ENCODE data around the gene SPATA25.

Gene SPATA25

DNA sequence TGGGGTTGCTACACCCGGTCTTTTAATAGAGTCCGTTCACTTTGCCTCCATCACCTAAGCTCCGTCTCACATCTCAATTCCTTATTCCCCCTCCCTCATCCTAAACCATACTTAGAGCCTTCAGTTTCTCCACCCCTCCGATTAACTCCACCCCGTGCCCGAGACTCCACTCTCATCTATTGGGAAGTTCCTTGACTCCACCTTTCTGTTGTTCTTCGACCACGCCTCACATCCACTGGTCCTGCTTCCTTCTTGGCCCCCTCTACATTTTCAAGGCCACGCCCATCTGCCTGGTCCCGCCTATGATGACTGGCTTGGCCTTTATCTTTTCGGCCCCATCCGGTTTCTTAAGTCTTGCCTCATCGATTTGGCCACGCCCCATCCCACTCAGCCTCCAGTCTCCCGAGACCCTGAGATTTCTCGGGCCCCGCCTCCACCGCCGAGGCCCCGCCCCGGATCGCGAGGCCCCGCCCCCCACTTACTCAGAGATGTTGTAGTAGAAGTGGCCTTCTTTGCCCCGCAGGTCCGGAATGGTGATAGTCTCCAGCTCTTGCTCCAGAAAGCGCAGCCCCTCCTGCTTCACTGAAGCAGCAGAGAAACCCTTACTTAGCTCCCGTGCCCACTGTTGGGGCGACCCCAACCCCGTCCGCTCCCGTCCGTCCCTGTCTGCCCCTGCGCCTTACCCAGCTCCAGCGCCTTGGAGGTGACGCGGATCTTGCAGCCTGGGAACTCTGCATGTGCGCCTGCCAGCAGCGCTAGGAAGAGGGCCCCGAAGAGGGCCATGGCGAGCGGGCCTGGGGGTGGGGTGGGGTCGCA lies 23.5 kb upstream of the SPATA25 start:
- peak overlapping the region; percentile 98 for H3K14ac ChIP-seq (ENCODE audit: low read length)
- H3K4ac ChIP-seq (ENCODE audit: low read length), result no peak overlapping the region
- H3K18ac ChIP-seq (ENCODE audit: low read length), result peak overlapping the region; percentile 86
- WGBS, 2 donors (ENCODE audit: extremely low coverage in 2 of 2, insufficient read length in 2 of 2, insufficient replicate concordance in 1 of 2), result 100% methylated on average over 1 of the region's 43 CpGs; no CpG with 5 or more reads in 1 of the 2 donors
- H2BK5ac ChIP-seq (ENCODE audit: low read length), result peak overlapping the region; percentile 68
- peak overlapping the region; percentile 98 for H3K23ac ChIP-seq (ENCODE audit: low read depth, low read length, poor library complexity)
- peaks cover 6 to 12% of the 10 kb centered on the region in 2 donors for H3K4me1 ChIP-seq (ENCODE audit: control insufficient read depth in 2 of 2, insufficient read depth in 1 of 2, low read depth in 1 of 2, low read length in 2 of 2)
- H2AFZ ChIP-seq (ENCODE audit: low read length), result peak overlapping the region; percentile 92
- H3K36me3 ChIP-seq (replicated peaks in 1 of 2; ENCODE audit: control insufficient read depth in 2 of 2, insufficient read depth in 2 of 2, low read length in 2 of 2), result peaks cover 22 to 42% of the 10 kb centered on the region in 2 donors
- H2BK15ac ChIP-seq (ENCODE audit: low read length), result peak overlapping the region; percentile 62
- no peaks in the 10 kb centered on the region for H3K79me1 ChIP-seq (ENCODE audit: low read depth, low read length)
- peak overlapping the region; percentile 94 for H3K27ac ChIP-seq (replicated peaks; ENCODE audit: low read length)
- H2AK5ac ChIP-seq (ENCODE audit: low read depth, low read length), result peak overlapping the region; percentile 97
- H3K27me3 ChIP-seq (ENCODE audit: control insufficient read depth in 3 of 3, insufficient read depth in 3 of 3, low read depth in 1 of 3, low read length in 3 of 3), result no peaks in the 10 kb centered on the region
- H3K9me3 ChIP-seq (replicated peaks in 1 of 2; ENCODE audit: control insufficient read depth in 2 of 2, insufficient read depth in 1 of 2, low read depth in 1 of 2, low read length in 2 of 2), result no peaks in the 10 kb centered on the region
- peak overlapping the region; percentile 54 to 85 for H3K4me3 ChIP-seq (ENCODE audit: low read length in 2 of 2)
- peak overlapping the region; percentile 56 for H4K8ac ChIP-seq (ENCODE audit: low read depth, low read length)
- no peak overlapping the region for H4K91ac ChIP-seq (ENCODE audit: low read depth, low read length, poor library complexity)
- H2BK120ac ChIP-seq (ENCODE audit: low read depth, low read length), result peak overlapping the region; percentile 35
- DNase-seq (ENCODE audit: low spot score), result peak; percentile 99
- peak overlapping the region; percentile 96 for H3K9ac ChIP-seq (ENCODE audit: low read depth, low read length, poor library complexity)
- H2BK12ac ChIP-seq (ENCODE audit: low read length), result no peak overlapping the region
- H3K4me2 ChIP-seq (ENCODE audit: insufficient read depth, low read length, poor library complexity, severe bottlenecking), result peak overlapping the region; percentile 90

DNA sequence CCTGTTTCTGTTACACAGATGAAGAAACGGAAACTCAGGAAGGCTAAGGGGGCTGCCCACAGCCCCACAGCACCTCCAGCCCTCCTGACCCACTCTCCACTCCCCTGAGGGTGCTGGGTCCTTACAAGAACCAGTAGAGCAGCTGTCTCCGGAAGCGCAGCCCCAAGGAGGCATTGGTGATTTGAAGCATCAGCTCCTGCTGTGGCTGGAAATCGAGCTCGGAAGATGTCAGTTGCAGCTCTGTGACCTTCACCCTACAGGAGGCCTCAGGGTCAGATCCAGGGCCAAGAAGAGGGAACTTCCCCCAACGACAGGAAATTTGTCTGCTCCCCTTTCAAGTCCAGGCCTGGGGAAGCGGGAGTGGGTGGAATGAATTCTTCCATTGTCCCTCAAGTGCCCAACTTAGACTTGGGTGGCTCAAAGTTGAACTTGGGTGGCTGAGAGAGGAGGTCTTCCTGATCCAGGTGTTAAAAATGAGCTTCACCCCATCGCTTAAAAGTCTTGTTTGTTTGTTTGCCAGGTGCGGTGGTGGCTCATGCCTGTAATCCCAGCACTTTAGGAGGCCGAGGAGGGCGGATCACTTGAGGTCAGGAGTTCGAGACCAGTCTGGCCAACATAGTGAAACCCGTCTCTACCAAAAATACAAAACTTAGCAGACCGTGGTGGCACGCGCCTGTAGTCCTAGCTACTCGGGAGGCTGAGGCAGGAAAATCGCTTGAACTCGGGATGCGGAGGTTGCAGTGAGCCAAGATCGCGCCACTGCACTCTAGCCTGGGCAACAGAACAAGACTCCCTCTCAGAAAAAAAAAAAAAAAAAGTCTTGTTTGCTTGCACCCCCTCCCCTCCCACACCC lies 22.6 kb upstream of the SPATA25 start:
- peak overlapping the region; percentile 31 for H2AFZ ChIP-seq (ENCODE audit: low read length)
- H3K27ac ChIP-seq (replicated peaks; ENCODE audit: low read length), result no peak overlapping the region
- WGBS, 2 donors (ENCODE audit: extremely low coverage in 2 of 2, insufficient read length in 2 of 2, insufficient replicate concordance in 1 of 2), result no CpG with 5 or more reads among the region's 22 CpGs
- DNase-seq (ENCODE audit: low spot score), result no peak
- no peaks in the 10 kb centered on the region for H3K79me1 ChIP-seq (ENCODE audit: low read depth, low read length)
- no peak overlapping the region for H3K23ac ChIP-seq (ENCODE audit: low read depth, low read length, poor library complexity)
- H3K4me3 ChIP-seq (ENCODE audit: low read length in 2 of 2), result peak overlapping the region in 1 of 2 donors; percentile 27
- H2BK120ac ChIP-seq (ENCODE audit: low read depth, low read length), result no peak overlapping the region
- H3K4ac ChIP-seq (ENCODE audit: low read length), result no peak overlapping the region
- peaks cover 24 to 50% of the 10 kb centered on the region in 2 donors for H3K36me3 ChIP-seq (replicated peaks in 1 of 2; ENCODE audit: control insufficient read depth in 2 of 2, insufficient read depth in 2 of 2, low read length in 2 of 2)
- no peak overlapping the region for H2BK12ac ChIP-seq (ENCODE audit: low read length)
- no peak overlapping the region for H3K18ac ChIP-seq (ENCODE audit: low read length)
- H3K9me3 ChIP-seq (replicated peaks in 1 of 2; ENCODE audit: control insufficient read depth in 2 of 2, insufficient read depth in 1 of 2, low read depth in 1 of 2, low read length in 2 of 2), result no peaks in the 10 kb centered on the region
- no peak overlapping the region for H2BK5ac ChIP-seq (ENCODE audit: low read length)
- no peak overlapping the region for H3K9ac ChIP-seq (ENCODE audit: low read depth, low read length, poor library complexity)
- no peak overlapping the region for H2AK5ac ChIP-seq (ENCODE audit: low read depth, low read length)
- no peak overlapping the region for H2BK15ac ChIP-seq (ENCODE audit: low read length)
- H3K27me3 ChIP-seq (ENCODE audit: control insufficient read depth in 3 of 3, insufficient read depth in 3 of 3, low read depth in 1 of 3, low read length in 3 of 3), result no peaks in the 10 kb centered on the region
- H4K91ac ChIP-seq (ENCODE audit: low read depth, low read length, poor library complexity), result no peak overlapping the region
- H4K8ac ChIP-seq (ENCODE audit: low read depth, low read length), result no peak overlapping the region
- no peak overlapping the region for H3K14ac ChIP-seq (ENCODE audit: low read length)
- peak overlapping the region; percentile 48 for H3K4me2 ChIP-seq (ENCODE audit: insufficient read depth, low read length, poor library complexity, severe bottlenecking)
- H3K4me1 ChIP-seq (ENCODE audit: control insufficient read depth in 2 of 2, insufficient read depth in 1 of 2, low read depth in 1 of 2, low read length in 2 of 2), result peaks cover 6 to 12% of the 10 kb centered on the region in 2 donors

DNA sequence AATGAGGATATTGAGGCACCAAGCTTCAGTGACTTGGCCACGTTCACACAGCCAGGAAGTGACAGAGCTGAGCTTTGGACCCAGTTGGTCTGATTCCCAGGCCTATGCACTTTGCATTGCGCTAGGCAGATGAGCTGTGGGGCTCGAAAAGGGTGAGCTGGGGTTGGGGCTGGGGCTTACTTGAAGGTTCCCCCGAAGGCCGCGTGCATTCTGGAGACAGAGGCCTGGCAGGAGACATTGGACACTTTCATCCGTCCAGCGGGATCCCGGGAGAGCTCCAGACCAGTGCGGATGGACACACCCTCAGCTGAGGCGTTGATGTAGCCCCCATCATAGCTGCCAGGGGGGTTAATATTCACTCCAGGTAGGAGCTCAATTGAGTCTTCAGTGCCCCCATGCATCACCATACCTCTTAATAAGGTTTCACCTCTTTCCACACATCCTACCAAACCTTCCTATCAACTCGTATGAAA lies 21.9 kb upstream of the SPATA25 start:
- no peaks in the 10 kb centered on the region for H3K79me1 ChIP-seq (ENCODE audit: low read depth, low read length)
- H3K4me2 ChIP-seq (ENCODE audit: insufficient read depth, low read length, poor library complexity, severe bottlenecking), result no peak overlapping the region
- no peak overlapping the region for H2AFZ ChIP-seq (ENCODE audit: low read length)
- no peak for DNase-seq (ENCODE audit: low spot score)
- no peak overlapping the region for H2BK120ac ChIP-seq (ENCODE audit: low read depth, low read length)
- H4K8ac ChIP-seq (ENCODE audit: low read depth, low read length), result no peak overlapping the region
- peaks cover 30 to 57% of the 10 kb centered on the region in 2 donors for H3K36me3 ChIP-seq (replicated peaks in 1 of 2; ENCODE audit: control insufficient read depth in 2 of 2, insufficient read depth in 2 of 2, low read length in 2 of 2)
- no peak overlapping the region for H4K91ac ChIP-seq (ENCODE audit: low read depth, low read length, poor library complexity)
- no peak overlapping the region for H2BK15ac ChIP-seq (ENCODE audit: low read length)
- no peak overlapping the region for H3K27ac ChIP-seq (replicated peaks; ENCODE audit: low read length)
- no peak overlapping the region for H3K4me3 ChIP-seq (ENCODE audit: low read length in 2 of 2)
- no peak overlapping the region for H2BK12ac ChIP-seq (ENCODE audit: low read length)
- no peak overlapping the region for H2BK5ac ChIP-seq (ENCODE audit: low read length)
- H3K4me1 ChIP-seq (ENCODE audit: control insufficient read depth in 2 of 2, insufficient read depth in 1 of 2, low read depth in 1 of 2, low read length in 2 of 2), result peaks cover 6 to 12% of the 10 kb centered on the region in 2 donors
- no peak overlapping the region for H3K18ac ChIP-seq (ENCODE audit: low read length)
- no peak overlapping the region for H3K4ac ChIP-seq (ENCODE audit: low read length)
- H3K9ac ChIP-seq (ENCODE audit: low read depth, low read length, poor library complexity), result no peak overlapping the region
- H3K14ac ChIP-seq (ENCODE audit: low read length), result no peak overlapping the region
- no peaks in the 10 kb centered on the region for H3K27me3 ChIP-seq (ENCODE audit: control insufficient read depth in 3 of 3, insufficient read depth in 3 of 3, low read depth in 1 of 3, low read length in 3 of 3)
- no CpG with 5 or more reads among the region's 12 CpGs for WGBS, 2 donors (ENCODE audit: extremely low coverage in 2 of 2, insufficient read length in 2 of 2, insufficient replicate concordance in 1 of 2)
- no peaks in the 10 kb centered on the region for H3K9me3 ChIP-seq (replicated peaks in 1 of 2; ENCODE audit: control insufficient read depth in 2 of 2, insufficient read depth in 1 of 2, low read depth in 1 of 2, low read length in 2 of 2)
- H2AK5ac ChIP-seq (ENCODE audit: low read depth, low read length), result no peak overlapping the region
- no peak overlapping the region for H3K23ac ChIP-seq (ENCODE audit: low read depth, low read length, poor library complexity)

DNA sequence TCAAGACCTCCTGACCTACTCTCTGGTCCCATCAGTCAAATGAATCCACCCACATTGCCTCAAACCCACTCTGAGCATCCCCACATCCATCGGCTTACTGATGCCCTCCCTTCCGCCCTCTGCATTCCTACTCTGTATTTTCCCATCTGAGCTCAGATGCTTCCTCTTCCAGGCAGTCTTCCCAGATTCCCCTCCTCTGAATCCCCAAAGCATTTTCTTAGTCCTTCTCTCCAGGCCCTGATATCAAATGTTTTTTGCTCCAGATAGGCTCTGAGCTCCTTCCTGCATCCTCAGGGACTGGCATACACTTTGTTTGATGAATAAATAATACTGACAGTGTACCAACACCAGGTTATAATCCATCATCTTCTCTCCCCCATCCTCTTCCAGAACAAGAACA lies 20.7 kb upstream of the SPATA25 start:
- H3K27ac ChIP-seq (replicated peaks; ENCODE audit: low read length), result no peak overlapping the region
- no peaks in the 10 kb centered on the region for H3K27me3 ChIP-seq (ENCODE audit: control insufficient read depth in 3 of 3, insufficient read depth in 3 of 3, low read depth in 1 of 3, low read length in 3 of 3)
- no peak overlapping the region for H3K4ac ChIP-seq (ENCODE audit: low read length)
- H3K23ac ChIP-seq (ENCODE audit: low read depth, low read length, poor library complexity), result no peak overlapping the region
- WGBS, 2 donors (ENCODE audit: extremely low coverage in 2 of 2, insufficient read length in 2 of 2, insufficient replicate concordance in 1 of 2), result no CpG with 5 or more reads among the region's 2 CpGs
- H2AK5ac ChIP-seq (ENCODE audit: low read depth, low read length), result no peak overlapping the region
- peaks cover 6 to 12% of the 10 kb centered on the region in 2 donors for H3K4me1 ChIP-seq (ENCODE audit: control insufficient read depth in 2 of 2, insufficient read depth in 1 of 2, low read depth in 1 of 2, low read length in 2 of 2)
- H3K4me3 ChIP-seq (ENCODE audit: low read length in 2 of 2), result no peak overlapping the region
- H3K36me3 ChIP-seq (replicated peaks in 1 of 2; ENCODE audit: control insufficient read depth in 2 of 2, insufficient read depth in 2 of 2, low read length in 2 of 2), result peaks cover 30 to 70% of the 10 kb centered on the region in 2 donors
- no peak overlapping the region for H3K4me2 ChIP-seq (ENCODE audit: insufficient read depth, low read length, poor library complexity, severe bottlenecking)
- no peak overlapping the region for H3K14ac ChIP-seq (ENCODE audit: low read length)
- no peaks in the 10 kb centered on the region for H3K79me1 ChIP-seq (ENCODE audit: low read depth, low read length)
- no peak for DNase-seq (ENCODE audit: low spot score)
- H3K9ac ChIP-seq (ENCODE audit: low read depth, low read length, poor library complexity), result no peak overlapping the region
- H3K9me3 ChIP-seq (replicated peaks in 1 of 2; ENCODE audit: control insufficient read depth in 2 of 2, insufficient read depth in 1 of 2, low read depth in 1 of 2, low read length in 2 of 2), result no peaks in the 10 kb centered on the region
- no peak overlapping the region for H2BK15ac ChIP-seq (ENCODE audit: low read length)
- H3K18ac ChIP-seq (ENCODE audit: low read length), result no peak overlapping the region
- H2BK120ac ChIP-seq (ENCODE audit: low read depth, low read length), result no peak overlapping the region
- no peak overlapping the region for H2BK5ac ChIP-seq (ENCODE audit: low read length)
- no peak overlapping the region for H2AFZ ChIP-seq (ENCODE audit: low read length)
- H2BK12ac ChIP-seq (ENCODE audit: low read length), result no peak overlapping the region
- no peak overlapping the region for H4K91ac ChIP-seq (ENCODE audit: low read depth, low read length, poor library complexity)
- H4K8ac ChIP-seq (ENCODE audit: low read depth, low read length), result no peak overlapping the region

Data from neuronal stem cell (in vitro differentiated cells).